ENCODE measurements around the gene LCLAT1.

DNA sequence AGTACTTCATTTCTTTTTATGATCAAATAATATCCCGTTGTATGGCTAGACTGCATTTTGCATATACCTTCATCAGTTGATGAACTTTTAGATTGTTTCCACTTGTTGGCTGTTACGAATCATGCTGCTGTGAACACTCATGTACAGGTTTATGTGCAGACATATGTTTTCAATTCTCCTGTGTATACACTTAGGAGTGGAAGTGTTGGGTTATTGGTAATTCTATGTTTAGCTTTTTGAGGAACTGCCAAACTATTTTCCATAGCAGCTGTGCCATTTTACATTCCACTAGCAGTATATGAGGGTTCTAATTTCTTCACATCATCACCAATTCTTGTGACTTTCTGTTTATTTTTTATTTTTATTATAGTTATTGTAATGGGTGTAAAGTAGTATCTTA, 32.1 kb upstream of the LCLAT1 start:
- TF ChIP-seq POLR2AphosphoS5 (IDR thresholded peaks at IDR 0.05; ENCODE audit: borderline replicate concordance, low read depth, low read length) (no peak), EZH2 (IDR thresholded peaks at IDR 0.05) (no peak), FOXP2 (optimal IDR thresholded peaks at IDR 0.05; ENCODE audit: control extremely low read depth, extremely low read length, insufficient read depth) (no peak)

All from SK-N-MC (cell line).